DMS153 (cell line): Measurements from ENCODE around the gene MORC1.
A peak's percentile ranks its signal among the peaks of the same experiment; 100 is the strongest.

Source experiments
- DNase-seq: peaks from one replicate; lab custom pipeline; 2025; lab: John Stamatoyannopoulos, UW

Gene MORC1

DNA sequence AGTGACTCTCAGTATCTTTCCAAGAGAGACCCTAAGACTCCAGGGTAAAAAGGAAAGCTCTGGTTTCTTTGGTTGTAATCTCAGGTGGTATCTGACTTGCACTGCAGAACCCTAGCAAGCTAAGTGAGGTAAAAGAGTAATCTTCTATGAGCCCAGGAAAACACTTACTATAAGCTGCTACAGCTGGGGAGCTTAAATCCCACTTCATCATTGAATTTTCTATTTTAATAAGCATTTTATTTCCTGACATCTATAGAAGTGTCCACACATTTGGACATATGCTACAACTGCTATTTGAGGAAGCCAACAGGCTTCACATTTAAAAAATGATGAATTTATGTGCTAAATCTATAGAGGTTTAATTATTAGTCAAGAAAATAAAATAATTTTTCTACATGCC, 91.1 kb downstream of the MORC1 start:
- DNase-seq = no peak

DNA sequence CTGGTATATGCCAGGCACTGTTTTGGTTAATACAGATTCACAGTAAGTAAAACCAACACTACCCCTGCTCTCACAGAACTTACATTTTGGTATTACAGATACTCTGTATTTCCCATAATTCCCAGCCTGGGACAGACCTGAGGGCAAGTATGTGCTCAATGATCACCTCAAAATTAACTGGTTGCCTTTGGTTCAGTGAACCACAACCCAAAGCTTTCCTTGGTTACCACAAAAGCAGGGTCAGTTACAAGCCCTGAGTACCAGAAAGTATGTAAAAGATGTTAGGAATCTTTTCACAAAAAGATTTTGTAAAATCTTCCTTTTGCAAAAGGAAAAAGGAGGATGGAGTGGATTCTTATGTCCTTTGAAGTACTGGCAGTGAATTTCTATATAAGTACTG, 92.0 kb downstream of the MORC1 start:
- DNase-seq = no peak

DNA sequence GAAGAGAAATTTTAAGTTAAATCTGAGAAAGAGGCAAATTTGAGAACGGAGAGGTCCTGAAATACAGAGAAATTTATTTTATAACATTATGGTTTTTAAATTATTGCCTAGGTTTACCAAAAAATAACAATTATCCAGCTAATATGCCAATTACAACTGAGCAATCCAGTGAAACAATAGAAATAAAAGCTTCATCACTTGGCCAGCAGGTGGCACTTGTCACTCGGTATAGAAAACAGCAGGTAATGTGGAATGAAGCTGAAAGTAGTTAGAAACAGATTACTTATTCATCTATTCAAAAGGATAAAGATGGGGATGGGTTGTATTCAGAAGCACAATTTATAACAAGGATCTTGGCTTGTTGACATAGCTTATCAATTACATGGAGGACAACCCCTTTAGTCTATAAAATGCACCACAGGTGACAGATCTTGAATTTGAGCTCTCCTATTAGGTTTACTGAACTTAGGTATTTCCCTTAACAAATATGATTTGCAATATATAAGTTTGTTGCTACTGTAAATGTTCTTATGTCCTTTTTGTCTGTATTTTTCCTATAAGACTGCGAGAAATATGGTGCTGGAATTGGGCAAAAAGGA, 94.2 kb downstream of the MORC1 start:
- DNase-seq = peak; percentile 24

DNA sequence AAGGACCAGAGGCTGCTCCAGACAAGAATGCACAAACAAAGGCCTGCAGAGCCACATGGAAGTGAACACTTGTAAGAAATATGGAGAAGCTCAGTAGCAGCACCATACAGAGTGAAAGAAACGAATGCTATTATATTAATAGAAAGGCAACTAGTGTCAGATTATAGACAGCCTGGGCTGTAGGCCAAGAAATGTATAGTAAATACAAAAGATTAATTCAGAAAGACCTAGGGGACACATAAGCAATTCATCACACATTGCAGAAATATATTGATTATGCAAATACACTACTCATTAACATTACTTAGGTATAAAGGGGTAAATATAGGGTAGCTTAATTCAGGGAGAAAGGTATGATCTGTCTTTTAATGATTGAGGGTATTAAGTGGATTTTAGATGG, 94.8 kb downstream of the MORC1 start:
- DNase-seq = no peak

DNA sequence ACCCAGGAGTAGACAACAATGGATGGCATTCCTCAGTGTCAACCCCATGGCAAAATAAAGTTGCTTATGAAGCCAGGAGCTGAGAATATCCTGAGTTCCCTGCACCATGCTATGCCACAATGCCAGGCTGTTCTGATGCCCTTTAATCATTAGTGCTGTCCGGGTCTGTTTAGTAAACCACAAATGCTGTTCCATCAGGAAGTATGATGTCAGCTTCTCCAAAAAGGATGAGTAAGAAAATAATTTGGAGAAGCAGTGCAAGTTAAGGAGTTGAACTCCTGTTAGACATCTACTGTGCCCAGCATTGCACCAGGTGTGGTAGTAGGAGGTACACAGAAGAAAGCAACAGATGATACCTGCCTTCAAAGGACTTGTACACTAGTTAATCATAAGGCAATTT, 96.4 kb downstream of the MORC1 start:
- DNase-seq = no peak

DNA sequence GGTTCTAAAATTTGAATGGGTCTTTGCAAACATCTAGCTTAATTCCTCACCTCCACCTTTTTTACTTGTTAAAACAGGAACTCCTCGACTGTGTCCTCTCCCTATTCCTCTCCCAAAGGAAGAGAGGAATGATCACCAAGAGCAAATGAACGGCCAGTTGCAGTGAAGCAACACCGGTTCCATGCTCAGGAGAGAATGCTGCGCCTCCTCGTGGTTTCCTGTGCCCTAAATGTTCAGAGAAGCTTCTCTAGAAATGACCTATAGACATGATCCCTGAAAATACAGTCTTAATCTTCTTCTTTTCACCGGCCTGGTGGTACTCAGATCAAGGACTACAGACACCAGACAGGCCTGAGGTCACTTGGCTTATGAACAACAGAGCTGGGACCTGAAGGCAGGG, 99.1 kb downstream of the MORC1 start:
- no peak for DNase-seq

DNA sequence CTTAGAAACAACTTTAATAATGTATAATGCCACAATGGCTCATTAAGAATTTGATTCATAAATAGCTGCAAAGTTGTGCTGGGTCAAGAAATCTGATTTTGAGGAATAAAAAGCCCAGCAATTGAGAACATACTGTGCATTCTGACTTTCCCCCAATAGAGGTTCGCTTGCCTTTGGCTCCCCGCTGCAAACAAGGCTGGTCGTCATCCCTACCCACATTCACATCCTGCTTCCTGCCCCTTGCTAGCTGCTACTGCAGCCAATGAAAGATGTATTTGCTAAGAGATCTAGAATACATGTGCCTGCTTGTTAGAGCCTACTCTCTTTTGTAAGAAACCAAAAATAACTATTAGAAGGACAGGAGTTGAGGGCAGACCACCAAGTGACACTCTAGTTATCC, 112.5 kb downstream of the MORC1 start:
- DNase-seq = no peak

DNA sequence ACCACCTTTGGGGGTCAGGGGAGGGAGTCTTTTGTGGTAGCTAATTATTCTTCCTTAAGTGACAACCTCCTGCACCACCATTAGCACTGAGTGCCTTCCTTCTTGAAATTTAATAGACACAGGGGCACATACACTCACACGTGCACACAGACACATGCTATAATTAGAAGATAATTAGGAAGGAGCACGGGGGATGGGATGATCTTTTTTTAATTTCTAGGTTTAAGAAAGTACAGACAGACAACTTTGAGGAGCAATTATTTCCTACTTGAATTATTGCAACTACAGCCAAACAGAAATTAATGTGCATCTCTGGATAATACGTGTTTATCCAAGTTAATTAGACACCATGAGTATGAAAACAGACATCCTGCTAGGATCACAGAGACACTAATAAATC, 119.5 kb downstream of the MORC1 start:
- DNase-seq = no peak

DNA sequence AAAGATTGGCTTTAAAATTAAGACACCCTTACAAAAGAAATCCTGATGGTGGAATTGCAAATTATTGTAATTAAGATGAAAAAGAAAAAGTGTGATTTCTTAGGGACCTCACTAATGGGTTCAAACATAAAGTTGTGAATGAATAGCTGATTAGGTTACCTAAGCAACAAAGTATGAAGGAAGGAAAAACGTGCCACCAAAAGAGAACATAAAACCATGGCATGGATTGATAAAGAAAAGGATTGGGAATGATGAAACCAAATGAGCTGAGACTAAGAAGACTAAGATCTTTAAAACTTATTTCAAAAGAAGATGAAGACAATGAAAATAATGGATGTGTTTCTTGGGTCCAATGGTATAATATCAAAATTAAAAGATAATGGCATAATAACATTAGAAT, 132.1 kb downstream of the MORC1 start:
- DNase-seq = no peak

DNA sequence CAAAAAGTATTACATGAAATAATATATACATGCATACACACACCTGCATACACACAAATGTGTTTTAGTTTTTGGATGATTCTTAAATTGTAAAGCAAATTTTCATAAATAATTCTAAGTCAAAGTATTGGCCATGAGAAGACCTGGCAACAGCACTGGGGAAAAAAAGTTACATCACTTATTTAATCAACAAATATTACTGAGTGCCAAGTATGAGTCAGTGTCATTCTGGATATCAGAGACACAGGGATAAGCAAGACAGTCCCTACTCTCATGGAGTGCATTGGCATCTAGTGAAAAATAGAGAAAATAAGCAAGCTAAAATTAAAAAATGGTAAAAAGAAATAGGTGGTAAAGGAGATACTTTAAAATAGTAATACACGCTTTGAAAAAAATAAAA, 134.9 kb downstream of the MORC1 start:
- DNase-seq = no peak

DNA sequence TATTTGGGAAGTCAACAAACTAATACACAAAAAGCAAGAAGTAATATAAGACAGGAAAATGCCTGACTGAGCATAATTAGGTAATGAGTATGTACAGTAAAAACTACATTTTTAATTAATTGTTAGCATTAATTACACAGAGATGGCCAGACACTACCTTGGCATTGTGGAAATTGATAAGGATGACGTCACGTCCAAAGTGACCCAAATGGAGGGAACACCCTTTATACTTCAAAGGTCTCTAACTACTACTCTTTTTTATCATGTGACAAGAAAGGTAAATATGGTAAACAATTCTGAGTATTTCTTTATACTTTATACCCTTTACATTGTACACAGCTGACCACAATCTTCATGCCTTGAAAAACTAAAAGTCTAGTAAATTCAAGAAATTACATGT, 141.9 kb downstream of the MORC1 start:
- DNase-seq = no peak

DNA sequence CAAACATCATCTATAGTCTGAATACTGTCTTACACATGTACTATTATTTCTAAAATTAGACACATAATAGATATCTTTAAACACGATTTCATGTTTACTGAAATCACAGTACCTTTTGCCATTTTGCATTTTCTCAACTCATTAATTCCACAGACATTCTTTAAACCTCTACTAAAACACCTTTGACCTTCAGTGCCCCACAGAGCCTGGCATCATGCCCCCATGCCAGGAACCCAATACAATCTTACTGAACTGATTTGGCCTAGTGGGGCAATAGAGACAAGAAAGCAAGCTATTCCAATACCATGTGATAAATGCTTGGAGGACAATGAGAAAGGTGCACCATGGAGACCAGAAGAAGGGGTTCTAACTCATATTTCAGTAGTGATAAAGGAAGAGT, 144.9 kb downstream of the MORC1 start:
- no peak for DNase-seq

DNA sequence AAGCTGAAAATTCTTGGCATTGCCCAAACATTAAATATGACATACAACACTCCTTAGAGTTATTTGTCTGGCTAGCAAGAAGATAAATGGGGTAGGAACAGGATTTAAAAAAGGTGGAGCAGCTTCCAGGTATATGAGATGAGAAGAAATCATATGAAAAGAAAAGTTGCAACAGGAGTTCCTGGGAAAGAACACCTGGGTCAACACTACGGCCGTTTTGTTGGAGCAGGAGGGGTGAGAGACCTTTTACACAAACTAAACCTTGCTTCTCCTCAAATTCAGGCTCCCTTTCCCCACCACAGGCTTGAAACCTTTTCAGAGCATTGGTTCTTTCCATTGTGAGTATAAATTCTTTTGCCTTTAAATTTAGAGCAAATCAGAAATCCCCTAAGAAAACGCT, 145.5 kb downstream of the MORC1 start:
- no peak for DNase-seq

DNA sequence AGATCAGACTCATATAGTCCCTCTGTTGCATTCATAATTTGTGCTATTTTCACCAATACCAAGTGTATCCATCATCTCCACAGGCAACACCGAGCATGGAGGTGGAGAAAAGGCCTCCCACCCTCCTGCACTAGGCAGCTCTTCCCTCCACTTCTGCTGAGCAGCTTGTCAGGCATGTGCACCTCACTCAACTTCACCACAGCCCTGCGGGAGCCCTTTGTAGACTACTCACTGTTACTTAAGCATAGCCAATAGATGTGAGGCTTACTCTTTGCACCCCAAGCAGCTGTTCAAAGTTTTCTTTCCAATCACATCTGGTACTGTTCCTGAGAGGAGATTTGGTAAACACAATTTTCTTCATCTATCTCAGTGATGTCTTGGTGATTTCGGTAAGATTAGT, 147.4 kb downstream of the MORC1 start:
- no peak for DNase-seq

DNA sequence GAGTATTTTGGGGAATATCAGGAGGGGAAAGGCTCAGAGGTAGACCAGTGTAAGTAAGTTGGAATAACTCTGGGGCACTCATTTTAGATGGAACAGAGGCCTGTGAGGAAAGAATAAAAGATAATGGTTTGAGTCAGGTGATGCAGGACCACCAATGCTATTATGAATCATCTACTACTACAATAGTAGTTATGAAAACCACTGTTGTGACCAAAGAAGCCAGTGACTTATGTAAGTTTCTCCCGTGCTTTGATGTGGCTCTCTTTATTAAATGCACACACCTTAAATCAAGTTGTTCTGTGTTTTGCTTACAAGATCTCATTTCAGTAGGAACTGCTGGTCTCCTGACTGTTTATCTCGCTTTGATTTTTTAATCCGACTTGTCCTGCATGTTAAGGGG, 151.2 kb downstream of the MORC1 start:
- DNase-seq = no peak

DNA sequence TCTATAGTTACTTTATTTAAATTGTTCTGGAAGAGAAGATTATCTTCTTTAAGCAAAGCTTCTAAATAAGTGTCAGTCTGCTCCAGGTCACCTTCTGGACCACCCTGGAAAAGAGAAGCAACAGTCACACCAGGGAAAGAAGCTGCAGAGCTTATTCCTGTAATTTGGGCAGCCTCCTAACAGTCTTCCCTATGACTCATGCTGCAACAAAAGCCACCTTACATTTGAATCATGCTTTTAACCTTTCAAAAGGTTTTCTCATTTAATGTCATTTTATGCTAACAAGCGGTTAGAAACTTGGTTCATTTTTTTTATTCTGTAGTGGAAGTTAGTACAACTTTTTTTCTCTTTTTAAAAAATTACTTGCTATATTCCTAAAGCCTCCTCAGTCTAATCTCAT, 158.9 kb downstream of the MORC1 start:
- DNase-seq = no peak

DNA sequence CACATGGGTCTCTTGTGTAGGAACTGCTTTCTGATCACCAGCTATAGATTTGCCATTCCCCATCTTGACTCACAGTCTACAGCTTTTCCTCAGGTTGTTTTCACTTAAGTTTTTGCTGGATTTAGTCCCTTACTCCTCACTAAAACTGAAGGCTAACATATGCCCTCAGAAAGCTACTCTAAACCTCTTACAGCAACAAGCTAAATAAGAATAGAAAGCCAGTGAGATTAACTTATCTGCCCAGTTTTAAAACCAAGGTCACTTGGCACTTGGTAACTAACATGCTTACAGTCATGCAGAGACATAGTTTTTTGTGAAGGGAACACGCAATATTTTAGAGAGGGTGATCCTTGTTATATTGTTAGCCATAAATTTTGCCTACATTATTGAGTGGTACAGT, 164.2 kb downstream of the MORC1 start, which contains the start of gene GUCA1C:
Gene GUCA1C (minus strand): TSS at position 180 of the 400 bp plus-strand sequence. CDS start 117 bp downstream, at position 63.
- DNase-seq = no peak

DNA sequence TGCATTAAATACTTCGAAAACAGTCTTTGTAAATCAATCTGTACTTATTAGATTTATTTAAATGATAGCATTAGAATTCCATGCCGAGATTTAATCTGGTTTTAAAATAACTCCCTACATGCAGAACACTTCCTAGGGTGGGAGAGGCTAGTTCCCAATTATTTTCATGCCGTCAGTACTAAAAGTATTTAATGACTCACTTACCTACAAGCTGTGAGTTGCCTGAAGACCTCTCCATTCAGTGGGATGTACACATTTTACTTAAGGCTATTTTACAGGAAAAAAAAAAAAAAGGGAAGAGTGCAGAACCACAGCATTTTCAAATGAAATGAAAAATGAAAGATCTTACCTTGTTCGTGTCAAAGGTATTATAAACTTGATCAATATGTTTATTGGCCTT, 164.7 kb downstream of the MORC1 start:
- DNase-seq = no peak

DNA sequence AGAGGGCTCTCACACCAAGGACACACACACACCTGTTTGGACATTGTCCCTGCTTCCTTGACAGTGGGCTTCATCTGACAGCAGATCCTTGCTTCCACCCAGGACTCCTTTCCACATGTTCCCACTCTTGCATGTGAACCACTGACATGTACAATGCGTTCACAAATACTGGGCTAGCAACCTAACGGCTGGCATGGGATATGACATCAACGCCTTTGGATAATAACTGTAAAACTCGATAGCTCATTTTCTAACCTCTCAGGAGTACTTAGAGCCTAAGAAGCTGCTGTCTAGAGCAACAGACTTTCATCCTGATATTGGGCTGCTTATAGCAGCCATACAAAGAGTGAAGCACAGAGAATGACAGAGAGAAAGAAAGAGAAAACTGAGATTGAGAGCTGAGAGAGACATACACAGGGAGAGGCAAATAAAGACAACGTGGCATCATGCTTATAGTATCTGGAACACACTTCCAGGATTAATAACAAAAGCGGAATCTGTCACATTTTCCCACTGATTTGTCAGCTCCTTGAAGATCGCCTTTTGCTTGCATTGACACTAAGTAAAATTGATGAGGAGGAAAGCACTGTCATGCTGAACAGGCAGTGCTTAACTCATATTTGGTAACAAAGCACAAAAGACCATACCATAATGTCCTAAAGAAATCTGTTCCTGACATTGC, 166.0 kb downstream of the MORC1 start:
- DNase-seq = no peak

DNA sequence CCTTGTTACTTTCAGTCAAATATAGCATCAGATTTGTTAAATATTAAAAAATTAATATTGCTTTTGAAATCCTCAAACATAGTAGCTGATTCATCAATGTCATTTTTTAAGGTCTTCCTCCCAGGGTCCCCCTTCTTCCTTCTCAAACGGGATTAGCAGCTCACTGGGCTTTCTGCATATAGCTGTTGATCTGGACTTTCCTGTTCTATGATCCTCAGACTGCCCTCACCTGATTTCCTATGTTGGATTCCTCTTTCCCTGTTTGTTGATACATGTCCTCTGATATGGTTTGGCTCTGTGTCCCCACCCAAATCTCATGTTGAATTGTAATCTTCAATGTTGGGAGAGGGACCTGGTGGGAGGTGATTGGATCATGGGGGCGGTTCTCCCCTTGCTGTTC, 170.1 kb downstream of the MORC1 start:
- DNase-seq = no peak

DNA sequence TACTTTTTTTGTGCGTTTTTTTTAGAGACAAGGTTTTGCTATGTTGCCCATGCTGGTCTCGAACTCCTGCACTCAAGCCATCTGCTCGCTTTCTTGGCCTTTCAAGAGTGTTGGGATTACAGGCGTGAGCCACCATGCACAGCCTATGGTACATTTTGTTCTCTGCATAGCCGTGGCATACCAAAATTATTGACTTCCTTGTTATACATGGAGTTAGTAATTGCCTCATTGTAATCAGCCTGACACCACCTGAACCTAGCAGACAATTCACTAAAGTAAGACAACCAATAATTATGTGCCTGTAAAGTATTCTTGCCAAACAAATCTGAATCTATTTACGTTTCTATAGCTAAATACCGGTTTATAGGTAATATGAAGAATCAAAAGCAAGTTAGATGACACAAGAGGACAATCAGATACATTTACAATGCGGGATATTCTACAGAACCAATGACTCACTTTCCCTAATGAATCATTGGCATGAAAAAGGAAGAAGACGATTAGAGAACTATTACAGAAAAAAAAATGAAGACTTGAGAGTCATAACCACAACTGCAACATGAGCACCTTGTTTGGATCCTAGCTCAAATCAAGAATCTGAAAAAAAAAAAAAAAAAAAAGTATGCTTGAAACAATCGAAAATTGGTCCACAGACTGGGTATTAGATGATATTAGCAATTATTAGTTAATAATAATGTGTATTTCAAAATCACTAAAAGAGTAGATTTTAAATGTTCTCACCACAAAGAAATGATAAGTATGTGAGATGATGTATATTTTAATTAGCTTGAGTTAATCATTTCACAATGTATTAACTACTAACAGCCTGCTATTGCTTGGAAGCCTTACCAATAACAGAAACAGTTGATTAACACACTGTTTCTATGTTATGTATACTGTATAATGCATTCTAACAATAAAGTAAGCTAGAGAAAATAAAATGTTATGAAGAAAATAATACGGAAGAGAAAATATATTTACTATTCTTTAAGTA, 171.3 kb downstream of the MORC1 start:
- no peak for DNase-seq

DNA sequence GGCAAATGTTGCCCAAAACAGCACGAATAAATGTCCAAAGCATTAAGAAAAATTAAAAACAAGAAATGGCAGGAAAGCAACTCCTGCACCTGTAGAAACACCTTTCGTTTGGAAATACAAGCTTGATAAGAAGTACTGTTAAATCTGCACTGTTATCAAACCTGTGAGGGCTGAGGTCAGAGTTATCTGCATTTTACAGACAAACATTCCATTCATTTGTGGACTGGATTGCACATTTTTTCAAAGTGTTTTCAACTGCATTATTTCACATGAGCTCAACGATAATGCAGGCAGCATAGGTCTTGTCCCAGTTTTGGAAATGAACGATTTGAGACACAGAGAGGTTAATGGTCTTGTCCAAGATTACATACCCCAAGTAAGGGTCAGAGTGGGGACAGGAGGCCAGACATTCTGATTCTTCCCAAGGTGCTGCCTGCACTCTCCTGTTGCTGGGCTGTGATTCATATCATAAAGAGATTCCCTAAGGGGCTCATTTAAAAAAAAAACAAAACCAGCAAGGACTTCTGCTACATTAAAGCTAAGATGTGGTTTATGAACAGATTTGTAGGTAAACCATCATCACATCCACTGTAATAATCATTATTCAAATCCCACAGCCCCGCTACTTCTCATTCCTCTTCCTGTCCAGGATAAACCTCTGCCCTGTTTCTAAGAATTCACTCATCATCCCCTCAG, 177.2 kb downstream of the MORC1 start:
- no peak for DNase-seq
